Measurements from ENCODE around the gene CLEC20A.

The CLEC20A gene

DNA sequence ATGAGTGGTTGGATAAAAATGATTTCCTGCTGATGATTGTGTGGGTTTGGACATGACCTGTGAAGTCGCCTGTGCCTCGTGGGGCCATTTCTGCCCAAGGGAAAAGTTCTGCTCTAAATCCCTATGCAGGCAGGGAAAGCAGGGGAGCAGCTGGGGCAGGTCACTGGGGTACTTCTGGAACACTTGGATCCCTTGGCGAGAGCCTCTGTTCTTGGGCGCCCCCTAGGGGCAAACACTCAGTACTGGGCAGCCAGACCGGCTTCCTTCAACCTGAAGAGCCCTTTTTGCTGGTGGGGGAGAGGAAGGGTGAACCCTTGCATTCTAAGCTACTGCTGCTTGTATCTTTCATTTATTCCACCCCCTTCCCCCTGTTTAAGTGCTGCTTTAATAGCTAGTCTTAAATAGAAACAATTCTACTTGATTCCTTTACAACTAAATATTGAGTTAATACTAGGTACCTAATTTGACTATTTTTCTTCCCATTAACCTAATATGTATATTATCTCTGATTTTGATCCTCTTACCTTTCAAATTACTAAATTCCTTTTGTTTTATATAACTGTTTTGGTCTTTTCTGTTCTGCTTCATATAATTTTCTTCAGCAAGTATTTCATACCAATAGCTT is 5.1 kb upstream of the CLEC20A start:
- no peak overlapping the region for H2AFZ ChIP-seq (ENCODE audit: low read length)
- no peaks in the 10 kb centered on the region for H3F3A ChIP-seq (ENCODE audit: insufficient read depth, low read length)
- no peak overlapping the region for H3K9ac ChIP-seq (ENCODE audit: low read length)
- no peak overlapping the region for H3K4me3 ChIP-seq (ENCODE audit: low read length)
- peak; percentile 70 for DNase-seq
- H3K4me2 ChIP-seq (ENCODE audit: low read depth, low read length) = no peak overlapping the region
- no peaks in the 10 kb centered on the region for H3K9me2 ChIP-seq (replicated peaks; ENCODE audit: insufficient read depth, low read length)
- H3K9me3 ChIP-seq (replicated peaks; ENCODE audit: insufficient read depth, low read length) = no peaks in the 10 kb centered on the region
- no peak overlapping the region for H3K27ac ChIP-seq (ENCODE audit: low read length)
- H3K36me3 ChIP-seq (replicated peaks; ENCODE audit: insufficient read depth, low read length) = no peaks in the 10 kb centered on the region
- H3K4me1 ChIP-seq (ENCODE audit: low read length) = no peaks in the 10 kb centered on the region
- no peak for TF ChIP-seq EZH2phosphoT487 (IDR thresholded peaks at IDR 0.05; ENCODE audit: low read length)
- TF ChIP-seq CTCF (IDR thresholded peaks at IDR 0.05; ENCODE audit: low read length) = peak; percentile 97
- no peak for TF ChIP-seq EZH2 (optimal IDR thresholded peaks at IDR 0.05; ENCODE audit: low read depth, low read length)
- no peaks in the 10 kb centered on the region for H4K20me1 ChIP-seq (ENCODE audit: insufficient read depth, low read length)
- no peaks in the 10 kb centered on the region for H3K79me2 ChIP-seq (ENCODE audit: low read length)
- H3K27me3 ChIP-seq (replicated peaks; ENCODE audit: insufficient read depth, low read length) = no peaks in the 10 kb centered on the region

GRCh38 chr1:178500936-178501554 is 4.3 kb upstream of the CLEC20A start:
- no peak for TF ChIP-seq EZH2phosphoT487 (IDR thresholded peaks at IDR 0.05; ENCODE audit: low read length)
- no peak for TF ChIP-seq CTCF (IDR thresholded peaks at IDR 0.05; ENCODE audit: low read length)
- no peak for TF ChIP-seq EZH2 (optimal IDR thresholded peaks at IDR 0.05; ENCODE audit: low read depth, low read length)
- Histone ChIP-seq H3F3A (ENCODE audit: insufficient read depth, low read length) (no peaks in the 10 kb centered on the region), H3K9me3 (replicated peaks; ENCODE audit: insufficient read depth, low read length) (no peaks in the 10 kb centered on the region), H3K4me2 (ENCODE audit: low read depth, low read length) (no peak overlapping the region), H3K4me1 (ENCODE audit: low read length) (no peaks in the 10 kb centered on the region), H4K20me1 (ENCODE audit: insufficient read depth, low read length) (no peaks in the 10 kb centered on the region), H3K79me2 (ENCODE audit: low read length) (no peaks in the 10 kb centered on the region), H3K27me3 (replicated peaks; ENCODE audit: insufficient read depth, low read length) (no peaks in the 10 kb centered on the region), H2AFZ (ENCODE audit: low read length) (no peak overlapping the region), H3K27ac (ENCODE audit: low read length) (no peak overlapping the region), H3K4me3 (ENCODE audit: low read length) (no peak overlapping the region), H3K9ac (ENCODE audit: low read length) (no peak overlapping the region), H3K36me3 (replicated peaks; ENCODE audit: insufficient read depth, low read length) (no peaks in the 10 kb centered on the region), H3K9me2 (replicated peaks; ENCODE audit: insufficient read depth, low read length) (no peaks in the 10 kb centered on the region)
- DNase-seq = no peak

GRCh38 chr1:178500091-178500770 is 3.5 kb upstream of the CLEC20A start:
- Histone ChIP-seq H2AFZ (ENCODE audit: low read length) (no peak overlapping the region), H3K9me2 (replicated peaks; ENCODE audit: insufficient read depth, low read length) (no peaks in the 10 kb centered on the region)

More at GRCh38 chr1:178500091-178500770, 3.5 kb upstream of the CLEC20A start:
- H3K79me2 ChIP-seq (ENCODE audit: low read length) = no peaks in the 10 kb centered on the region
- no peak for TF ChIP-seq EZH2phosphoT487 (IDR thresholded peaks at IDR 0.05; ENCODE audit: low read length)
- TF ChIP-seq CTCF (IDR thresholded peaks at IDR 0.05; ENCODE audit: low read length) = no peak; the same call in 1 of the 2 replicates
- TF ChIP-seq EZH2 (optimal IDR thresholded peaks at IDR 0.05; ENCODE audit: low read depth, low read length) = no peak
- H3K36me3 ChIP-seq (replicated peaks; ENCODE audit: insufficient read depth, low read length) = no peaks in the 10 kb centered on the region
- H3K27me3 ChIP-seq (replicated peaks; ENCODE audit: insufficient read depth, low read length) = no peaks in the 10 kb centered on the region
- no peak for DNase-seq
- no peaks in the 10 kb centered on the region for H4K20me1 ChIP-seq (ENCODE audit: insufficient read depth, low read length)
- no peaks in the 10 kb centered on the region for H3K4me1 ChIP-seq (ENCODE audit: low read length)
- no peaks in the 10 kb centered on the region for H3F3A ChIP-seq (ENCODE audit: insufficient read depth, low read length)
- H3K9me3 ChIP-seq (replicated peaks; ENCODE audit: insufficient read depth, low read length) = no peaks in the 10 kb centered on the region
- H3K9ac ChIP-seq (ENCODE audit: low read length) = no peak overlapping the region
- no peak overlapping the region for H3K4me2 ChIP-seq (ENCODE audit: low read depth, low read length)
- H3K27ac ChIP-seq (ENCODE audit: low read length) = no peak overlapping the region
- no peak overlapping the region for H3K4me3 ChIP-seq (ENCODE audit: low read length)

Data from MM.1S (cell line).